ENCODE results near the gene GNE. TPM values are rescaled to one million over a fixed set of nuclear protein-coding genes. Genes with fewer than 3 reads are reported as not detected.

The GNE gene
- total and polyA plus RNA-seq, 2 of the 13 experiments (the other 11 are each of a cell fraction or from before 2014, with no cell fraction given), result 16.1 to 24.1 TPM

DNA sequence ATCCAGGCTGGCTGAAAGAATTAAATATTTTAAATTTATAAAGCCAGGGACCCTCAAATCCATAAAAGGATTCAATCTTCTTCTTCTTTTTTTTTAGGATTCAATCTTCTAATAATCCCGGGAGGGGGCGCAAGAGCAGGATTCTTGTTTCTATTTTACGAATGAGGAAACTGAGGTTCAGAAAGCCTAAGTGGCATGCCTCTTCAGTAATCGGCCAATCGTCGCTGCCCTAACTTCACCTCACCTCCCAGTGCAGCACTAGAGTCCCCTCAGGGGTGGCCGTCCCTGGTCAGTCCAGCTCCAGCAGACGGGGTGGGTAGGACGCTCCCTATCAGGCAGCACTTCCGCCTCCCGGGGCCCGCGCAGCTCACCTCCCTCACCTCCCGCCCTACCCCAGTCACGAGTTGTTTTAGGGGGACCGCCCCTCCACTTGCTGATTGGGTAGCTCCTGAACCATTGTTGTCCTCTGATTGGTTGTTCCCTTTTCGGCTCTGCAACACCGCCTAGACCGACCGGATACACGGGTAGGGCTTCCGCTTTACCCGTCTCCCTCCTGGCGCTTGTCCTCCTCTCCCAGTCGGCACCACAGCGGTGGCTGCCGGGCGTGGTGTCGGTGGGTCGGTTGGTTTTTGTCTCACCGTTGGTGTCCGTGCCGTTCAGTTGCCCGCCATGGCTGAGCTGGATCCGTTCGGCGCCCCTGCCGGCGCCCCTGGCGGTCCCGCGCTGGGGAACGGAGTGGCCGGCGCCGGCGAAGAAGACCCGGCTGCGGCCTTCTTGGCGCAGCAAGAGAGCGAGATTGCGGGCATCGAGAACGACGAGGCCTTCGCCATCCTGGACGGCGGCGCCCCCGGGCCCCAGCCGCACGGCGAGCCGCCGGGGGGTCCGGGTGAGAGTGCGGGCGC is 67.6 kb downstream of the GNE start, which contains the start of gene CLTA (continued):
- TF ChIP-seq ERF (CRISPR knock-in tag; IDR thresholded peaks at IDR 0.05), result peak; percentile 80
- TF ChIP-seq LBX2 (CRISPR knock-in tag; IDR thresholded peaks at IDR 0.05; ENCODE audit: borderline replicate concordance), result no peak
- peak; percentile 25 for TF ChIP-seq SRF (IDR thresholded peaks at IDR 0.05; ENCODE audit: low read depth, low read length)
- peak; percentile 53; the same call in 1 of the 2 replicates for TF ChIP-seq REPIN1 (CRISPR knock-in tag; IDR thresholded peaks at IDR 0.05; ENCODE audit: borderline replicate concordance, low read depth)
- TF ChIP-seq, protein P1, sequence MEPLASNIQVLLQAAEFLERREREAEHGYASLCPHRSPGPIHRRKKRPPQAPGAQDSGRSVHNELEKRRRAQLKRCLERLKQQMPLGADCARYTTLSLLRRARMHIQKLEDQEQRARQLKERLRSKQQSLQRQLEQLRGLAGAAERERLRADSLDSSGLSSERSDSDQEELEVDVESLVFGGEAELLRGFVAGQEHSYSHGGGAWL (CRISPR knock-in tag; IDR thresholded peaks at IDR 0.05), result peak; percentile 89
- TF ChIP-seq ZNF800 (CRISPR knock-in tag; IDR thresholded peaks at IDR 0.05), result peak; percentile 82
- peak; percentile 60; the same call in 1 of the 3 replicates for TF ChIP-seq MXI1 (IDR thresholded peaks at IDR 0.05; ENCODE audit: borderline replicate concordance, low read depth, low read length)
- TF ChIP-seq HMGA1 (CRISPR knock-in tag; conservative IDR thresholded peaks at IDR 0.05), result no peak
- peak; percentile 86 for TF ChIP-seq NKX3-1 (CRISPR knock-in tag; IDR thresholded peaks at IDR 0.05)
- TF ChIP-seq TRIM22 (IDR thresholded peaks at IDR 0.05), result no peak
- TF ChIP-seq, protein P2, sequence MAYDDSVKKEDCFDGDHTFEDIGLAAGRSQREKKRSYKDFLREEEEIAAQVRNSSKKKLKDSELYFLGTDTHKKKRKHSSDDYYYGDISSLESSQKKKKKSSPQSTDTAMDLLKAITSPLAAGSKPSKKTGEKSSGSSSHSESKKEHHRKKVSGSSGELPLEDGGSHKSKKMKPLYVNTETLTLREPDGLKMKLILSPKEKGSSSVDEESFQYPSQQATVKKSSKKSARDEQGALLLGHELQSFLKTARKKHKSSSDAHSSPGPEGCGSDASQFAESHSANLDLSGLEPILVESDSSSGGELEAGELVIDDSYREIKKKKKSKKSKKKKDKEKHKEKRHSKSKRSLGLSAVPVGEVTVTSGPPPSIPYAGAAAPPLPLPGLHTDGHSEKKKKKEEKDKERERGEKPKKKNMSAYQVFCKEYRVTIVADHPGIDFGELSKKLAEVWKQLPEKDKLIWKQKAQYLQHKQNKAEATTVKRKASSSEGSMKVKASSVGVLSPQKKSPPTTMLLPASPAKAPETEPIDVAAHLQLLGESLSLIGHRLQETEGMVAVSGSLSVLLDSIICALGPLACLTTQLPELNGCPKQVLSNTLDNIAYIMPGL (CRISPR knock-in tag; IDR thresholded peaks at IDR 0.05; ENCODE audit: borderline replicate concordance in 1 of 2, low read depth in 1 of 2), result peak; percentile 83 to 87
- TF ChIP-seq, protein P3, sequence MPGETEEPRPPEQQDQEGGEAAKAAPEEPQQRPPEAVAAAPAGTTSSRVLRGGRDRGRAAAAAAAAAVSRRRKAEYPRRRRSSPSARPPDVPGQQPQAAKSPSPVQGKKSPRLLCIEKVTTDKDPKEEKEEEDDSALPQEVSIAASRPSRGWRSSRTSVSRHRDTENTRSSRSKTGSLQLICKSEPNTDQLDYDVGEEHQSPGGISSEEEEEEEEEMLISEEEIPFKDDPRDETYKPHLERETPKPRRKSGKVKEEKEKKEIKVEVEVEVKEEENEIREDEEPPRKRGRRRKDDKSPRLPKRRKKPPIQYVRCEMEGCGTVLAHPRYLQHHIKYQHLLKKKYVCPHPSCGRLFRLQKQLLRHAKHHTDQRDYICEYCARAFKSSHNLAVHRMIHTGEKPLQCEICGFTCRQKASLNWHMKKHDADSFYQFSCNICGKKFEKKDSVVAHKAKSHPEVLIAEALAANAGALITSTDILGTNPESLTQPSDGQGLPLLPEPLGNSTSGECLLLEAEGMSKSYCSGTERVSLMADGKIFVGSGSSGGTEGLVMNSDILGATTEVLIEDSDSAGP (CRISPR knock-in tag; IDR thresholded peaks at IDR 0.05; ENCODE audit: borderline replicate concordance), result peak; percentile 85
- 0 out of 2 replicates have a peak, but pooled peaks have one; percentile 59 for TF ChIP-seq KLF12 (CRISPR knock-in tag; IDR thresholded peaks at IDR 0.05; ENCODE audit: borderline replicate concordance)
- no peak for TF ChIP-seq FLYWCH1 (CRISPR knock-in tag; IDR thresholded peaks at IDR 0.05)
- TF ChIP-seq KLF16 (CRISPR knock-in tag; IDR thresholded peaks at IDR 0.05), result peak in 1 of 2 experiments; percentile 73; a peak in 2 of 4 replicates
- TF ChIP-seq, protein P4, sequence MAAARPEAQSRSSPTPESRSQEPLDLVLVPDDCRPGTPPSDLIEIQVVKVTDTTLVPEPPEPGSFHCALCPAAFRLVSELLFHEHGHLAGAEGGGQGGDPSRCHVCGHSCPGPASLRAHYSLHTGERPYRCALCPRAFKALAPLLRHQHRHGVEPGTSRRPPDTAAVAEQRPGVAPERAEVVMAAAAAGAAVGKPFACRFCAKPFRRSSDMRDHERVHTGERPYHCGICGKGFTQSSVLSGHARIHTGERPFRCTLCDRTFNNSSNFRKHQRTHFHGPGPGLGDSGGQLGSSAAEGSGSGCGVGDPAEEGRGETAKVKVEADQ (CRISPR knock-in tag; IDR thresholded peaks at IDR 0.05; ENCODE audit: borderline replicate concordance), result 0 out of 2 replicates have a peak, but pooled peaks have one; percentile 55
- peak; percentile 91; the same call in 1 of the 2 replicates for TF ChIP-seq GLI4 (CRISPR knock-in tag; IDR thresholded peaks at IDR 0.05; ENCODE audit: borderline replicate concordance)
- TF ChIP-seq TCF7 (IDR thresholded peaks at IDR 0.05; ENCODE audit: low read depth), result no peak
